IPS-18a (cell line): Measurements from ENCODE around the gene LRRN2.
"Not testable (repeated sequence)": the region's sequence is repeated elsewhere in the genome, so short reads cannot be mapped to it uniquely, and the experiment has no call there.

Experiments
- H3K27ac ChIP-seq: one replicate; pipeline ENCODE4 v1.5.1; 2013; ENCODE audit warnings: low read length
- H3K27me3 ChIP-seq: one replicate; pipeline ENCODE4 v1.6.1; 2013; ENCODE audit warnings: mild to moderate bottlenecking, low read length; ENCODE audit not compliant: control insufficient read depth, insufficient read depth
- H3K36me3 ChIP-seq: one replicate; pipeline ENCODE4 v1.6.1; 2013; ENCODE audit warnings: low read depth, low read length; ENCODE audit not compliant: control insufficient read depth
- H3K4me1 ChIP-seq: one replicate; pipeline ENCODE4 v1.6.1; 2013; ENCODE audit warnings: low read depth, low read length; ENCODE audit not compliant: control insufficient read depth
- H3K4me3 ChIP-seq: one replicate; pipeline ENCODE4 v1.5.1; 2013; ENCODE audit warnings: low read length
- H3K9ac ChIP-seq: one replicate; pipeline ENCODE4 v1.6.1; 2013; ENCODE audit warnings: mild to moderate bottlenecking, low read length, moderate library complexity
- H3K9me3 ChIP-seq: one replicate; pipeline ENCODE4 v1.6.1; 2013; ENCODE audit warnings: low read depth, low read length; ENCODE audit not compliant: control insufficient read depth

LRRN2 gene

GRCh38 chr1:204702552-204703267 is 17.2 kb upstream of the LRRN2 start:
- no peak overlapping the region for H3K4me3 ChIP-seq
- H3K4me1 ChIP-seq: peaks cover 20% of the 10 kb centered on the region
- no peak overlapping the region for H3K27ac ChIP-seq
- H3K36me3 ChIP-seq: no peaks in the 10 kb centered on the region
- no peak overlapping the region for H3K9ac ChIP-seq
- H3K27me3 ChIP-seq: peaks cover 26% of the 10 kb centered on the region
- H3K9me3 ChIP-seq: no peaks in the 10 kb centered on the region

GRCh38 chr1:204701229-204701628 is 15.7 kb upstream of the LRRN2 start:
- Histone ChIP-seq H3K27me3 (peaks cover 14% of the 10 kb centered on the region), H3K27ac (no peak overlapping the region), H3K4me1 (peaks cover 5% of the 10 kb centered on the region), H3K4me3 (no peak overlapping the region), H3K36me3 (no peaks in the 10 kb centered on the region), H3K9ac (no peak overlapping the region), H3K9me3 (no peaks in the 10 kb centered on the region)

GRCh38 chr1:204697893-204698292 is 12.4 kb upstream of the LRRN2 start:
- no peaks in the 10 kb centered on the region for H3K27me3 ChIP-seq
- no peak overlapping the region for H3K9ac ChIP-seq
- no peaks in the 10 kb centered on the region for H3K36me3 ChIP-seq
- no peaks in the 10 kb centered on the region for H3K9me3 ChIP-seq
- no peak overlapping the region for H3K27ac ChIP-seq
- H3K4me1 ChIP-seq: peaks cover 11% of the 10 kb centered on the region
- H3K4me3 ChIP-seq: no peak overlapping the region

- no peaks in the 10 kb centered on the region for H3K27me3 ChIP-seq
- H3K9me3 ChIP-seq: no peaks in the 10 kb centered on the region
- H3K27ac ChIP-seq: no peak overlapping the region
- no peaks in the 10 kb centered on the region for H3K36me3 ChIP-seq
- no peak overlapping the region for H3K4me3 ChIP-seq
- peaks cover 16% of the 10 kb centered on the region for H3K4me1 ChIP-seq
- H3K9ac ChIP-seq: no peak overlapping the region
These were observed 11.1 kb upstream of the LRRN2 start for GRCh38 chr1:204696606-204697005.

GRCh38 chr1:204695692-204696091 is 10.2 kb upstream of the LRRN2 start:
- Histone ChIP-seq H3K4me1 (peaks cover 16% of the 10 kb centered on the region), H3K36me3 (no peaks in the 10 kb centered on the region), H3K4me3 (no peak overlapping the region), H3K9ac (no peak overlapping the region), H3K27ac (no peak overlapping the region), H3K27me3 (no peaks in the 10 kb centered on the region), H3K9me3 (no peaks in the 10 kb centered on the region)

GRCh38 chr1:204694145-204694544 is 8.6 kb upstream of the LRRN2 start:
- Histone ChIP-seq H3K4me1 (peaks cover 16% of the 10 kb centered on the region), H3K27ac (no peak overlapping the region), H3K4me3 (no peak overlapping the region), H3K9me3 (no peaks in the 10 kb centered on the region), H3K9ac (no peak overlapping the region), H3K27me3 (no peaks in the 10 kb centered on the region), H3K36me3 (no peaks in the 10 kb centered on the region)

- Histone ChIP-seq H3K27me3 (peaks cover 8% of the 10 kb centered on the region), H3K4me3 (no peak overlapping the region), H3K9ac (no peak overlapping the region), H3K27ac (no peak overlapping the region), H3K4me1 (peaks cover 16% of the 10 kb centered on the region), H3K9me3 (no peaks in the 10 kb centered on the region), H3K36me3 (no peaks in the 10 kb centered on the region)
These were observed 7.4 kb upstream of the LRRN2 start for GRCh38 chr1:204692841-204693356.

- Histone ChIP-seq H3K27ac (no peak overlapping the region), H3K9ac (no peak overlapping the region), H3K9me3 (no peaks in the 10 kb centered on the region), H3K27me3 (peaks cover 13% of the 10 kb centered on the region), H3K4me3 (no peak overlapping the region), H3K4me1 (peaks cover 16% of the 10 kb centered on the region), H3K36me3 (no peaks in the 10 kb centered on the region)
These were observed 6.8 kb upstream of the LRRN2 start for GRCh38 chr1:204692325-204692840.

- H3K4me1 ChIP-seq: peaks cover 16% of the 10 kb centered on the region
- H3K9me3 ChIP-seq, H3K27ac ChIP-seq, H3K4me3 ChIP-seq, H3K36me3 ChIP-seq, H3K9ac ChIP-seq: not testable (repeated sequence)
- peaks cover 23% of the 10 kb centered on the region for H3K27me3 ChIP-seq
These were observed 5.8 kb upstream of the LRRN2 start for GRCh38 chr1:204691328-204691730.

- Histone ChIP-seq H3K4me3 (no peak overlapping the region), H3K36me3 (no peaks in the 10 kb centered on the region), H3K9ac (no peak overlapping the region), H3K4me1 (peaks cover 21% of the 10 kb centered on the region), H3K27me3 (peaks cover 45% of the 10 kb centered on the region), H3K27ac (no peak overlapping the region), H3K9me3 (no peaks in the 10 kb centered on the region)
These were observed 3.2 kb upstream of the LRRN2 start for GRCh38 chr1:204688776-204689175.

- H3K27me3 ChIP-seq: peaks cover 53% of the 10 kb centered on the region
- H3K36me3 ChIP-seq: no peaks in the 10 kb centered on the region
- H3K4me3 ChIP-seq: no peak overlapping the region
- no peak overlapping the region for H3K9ac ChIP-seq
- H3K4me1 ChIP-seq: peaks cover 20% of the 10 kb centered on the region
- no peak overlapping the region for H3K27ac ChIP-seq
- no peaks in the 10 kb centered on the region for H3K9me3 ChIP-seq
These were observed 2.5 kb upstream of the LRRN2 start for GRCh38 chr1:204688007-204688406.
